ENCODE data around the gene LSM3.

The LSM3 gene

DNA sequence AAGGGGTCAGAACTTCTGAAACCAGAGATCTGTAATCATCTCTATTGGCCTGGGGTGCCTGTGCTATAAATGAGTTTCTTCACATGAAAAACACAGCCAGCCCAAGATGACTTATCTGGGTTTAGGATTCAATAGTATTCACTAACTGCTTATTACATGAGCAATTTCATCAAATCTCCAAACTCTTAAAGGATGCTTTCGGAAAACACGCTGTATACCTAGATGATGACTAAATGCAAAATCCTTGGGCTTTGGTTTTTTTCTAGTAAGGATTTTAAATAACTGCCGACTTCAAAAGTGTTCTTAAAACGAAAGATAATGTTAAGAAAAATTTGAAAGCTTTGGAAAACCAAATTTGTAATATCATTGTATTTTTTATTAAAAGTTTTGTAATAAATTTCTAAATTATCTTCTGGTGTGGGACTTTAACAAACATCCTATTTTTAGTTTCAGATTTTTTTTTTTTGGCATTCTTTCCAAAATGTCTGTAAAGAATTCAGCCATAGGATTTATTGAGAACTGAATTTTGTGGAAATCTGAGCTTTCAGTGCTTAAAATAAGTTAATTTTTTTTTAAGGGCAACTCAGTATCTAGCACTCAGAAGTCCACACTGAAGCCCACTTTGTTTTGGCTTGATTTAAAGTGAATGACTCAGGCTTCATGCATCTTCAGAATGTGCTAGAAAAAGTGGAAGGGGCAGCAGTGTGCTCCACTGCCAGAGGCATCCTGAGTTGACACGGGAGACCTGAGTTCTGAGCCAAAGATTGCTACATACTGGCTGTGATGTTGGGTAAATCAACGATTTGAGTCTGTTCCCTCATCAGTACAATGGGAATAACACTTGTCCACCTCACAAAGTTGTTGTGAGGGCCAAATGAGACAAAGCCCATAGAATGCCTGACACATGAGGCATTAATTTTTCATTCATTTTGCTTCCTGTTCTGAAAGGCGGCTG is 35.1 kb upstream of the LSM3 start:
- no peak for DNase-seq (ENCODE audit: low read depth, low spot score)

DNA sequence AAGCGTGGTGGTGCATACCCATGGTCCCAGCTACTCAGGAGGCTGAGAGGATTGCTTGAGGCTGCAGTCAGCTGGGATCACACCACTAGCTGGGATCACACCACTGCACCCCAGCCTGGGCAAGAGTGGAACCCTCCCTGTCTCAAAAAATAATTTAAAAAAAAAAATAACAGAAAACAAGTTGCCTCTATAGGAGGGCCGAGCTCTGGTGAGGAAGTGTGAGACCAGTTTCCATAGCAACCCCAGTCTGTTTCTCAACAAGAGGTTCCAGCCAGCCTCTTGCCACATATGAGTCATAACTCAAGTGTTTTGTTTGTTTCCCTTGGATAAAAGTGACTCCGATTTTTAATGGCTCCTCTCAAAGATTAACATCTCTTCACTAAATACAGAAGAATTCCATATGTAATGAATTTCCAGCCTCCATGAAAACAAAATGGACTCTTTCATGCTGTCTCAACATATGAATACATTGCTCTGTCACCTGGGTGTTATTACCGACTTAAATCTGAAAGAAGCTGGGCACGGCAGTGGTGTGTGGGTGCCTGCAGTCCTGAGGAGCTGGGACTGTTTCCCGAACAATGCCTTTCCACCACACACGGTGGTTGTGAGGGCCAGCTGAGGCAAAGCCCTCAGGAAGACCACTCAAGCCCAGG is 34.1 kb upstream of the LSM3 start:
- peak; percentile 44 for DNase-seq (ENCODE audit: low read depth, low spot score)

DNA sequence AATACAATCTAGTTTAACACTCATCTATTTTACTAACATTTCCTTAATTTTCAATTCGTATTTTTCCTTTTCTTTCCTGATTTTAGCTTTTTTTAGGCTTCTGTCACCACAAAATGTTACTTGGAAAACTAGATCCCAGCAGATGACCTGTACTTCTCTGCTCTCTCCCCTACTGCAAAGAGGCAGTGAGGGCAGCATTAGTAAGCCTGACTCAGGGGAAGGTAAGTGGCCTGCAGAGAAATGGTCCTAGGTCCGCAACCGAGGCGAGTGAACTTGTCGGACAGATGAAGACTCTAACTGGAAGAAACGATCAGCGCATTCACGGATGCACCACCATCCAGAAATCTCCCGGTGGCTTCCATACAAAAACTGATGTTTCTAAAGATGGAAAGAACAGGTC is 33.4 kb upstream of the LSM3 start:
- DNase-seq (ENCODE audit: low read depth, low spot score) = no peak

DNA sequence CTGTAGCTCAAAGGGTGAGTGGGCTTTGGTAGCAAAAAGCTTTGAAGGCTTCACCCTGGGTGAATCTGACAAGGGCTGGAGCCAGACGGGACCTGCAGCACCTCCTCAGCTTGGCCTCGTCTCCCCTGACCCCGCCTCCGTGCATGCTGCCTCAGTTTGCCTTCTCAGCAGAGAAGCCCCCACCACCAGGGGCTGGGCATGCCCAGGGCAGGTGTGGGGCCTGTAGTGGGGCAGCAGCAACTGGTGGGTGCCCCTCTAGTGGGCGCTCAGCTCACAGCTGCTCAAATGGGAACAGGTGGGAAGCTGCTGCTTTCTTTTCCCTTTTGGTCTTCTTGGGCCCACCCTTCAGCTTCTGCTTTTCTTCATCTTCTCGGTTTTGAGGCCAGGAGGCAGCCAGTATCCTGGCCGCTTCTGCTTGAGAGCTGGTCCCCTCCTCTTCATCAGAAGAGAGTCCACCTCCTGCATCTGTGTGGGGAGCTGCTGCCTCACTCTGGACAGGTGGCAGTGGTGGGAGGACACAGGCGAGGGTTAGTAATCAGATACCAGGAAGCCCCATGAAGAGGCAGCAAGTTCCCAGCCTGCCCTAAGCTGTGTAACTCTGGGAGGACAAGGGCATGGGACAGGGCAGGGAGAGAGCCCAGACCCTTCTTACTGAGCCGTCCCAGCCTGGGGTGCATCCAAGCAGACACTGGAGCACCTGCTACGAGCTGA is 32.8 kb upstream of the LSM3 start:
- no peak for DNase-seq (ENCODE audit: low read depth, low spot score)

DNA sequence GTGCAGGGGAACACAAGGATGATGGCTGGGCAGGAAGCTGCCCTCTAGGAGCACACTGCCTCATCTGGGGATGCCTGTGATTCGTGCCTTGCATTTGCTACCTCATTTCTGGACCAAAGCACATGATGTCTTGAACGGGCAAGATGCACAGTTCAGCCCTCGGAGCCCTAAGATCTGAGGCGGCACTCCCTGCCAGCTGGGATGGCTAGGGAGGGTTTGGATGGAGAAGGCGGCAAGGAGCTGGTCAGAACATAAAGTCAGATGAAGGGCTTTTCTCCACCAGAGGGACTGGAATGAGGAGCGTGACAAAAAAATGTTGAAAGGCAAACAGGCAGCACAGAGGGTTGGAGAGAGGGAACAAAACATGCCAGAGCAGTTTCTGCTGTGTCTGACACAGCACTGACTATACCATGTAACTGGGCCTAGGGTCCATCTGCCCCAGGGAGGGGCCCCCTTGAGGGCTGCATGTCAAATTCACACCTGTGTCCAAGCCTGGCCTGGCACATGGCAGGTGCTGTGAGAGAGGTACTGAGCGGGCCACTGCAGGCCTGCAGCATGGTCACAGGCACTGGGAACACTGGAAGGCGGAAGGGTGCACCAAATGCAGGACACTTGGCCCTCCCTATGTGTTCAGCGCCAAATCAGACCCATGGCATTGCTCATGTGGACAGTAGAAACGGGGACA is 32.1 kb upstream of the LSM3 start:
- DNase-seq (ENCODE audit: low read depth, low spot score) = no peak

DNA sequence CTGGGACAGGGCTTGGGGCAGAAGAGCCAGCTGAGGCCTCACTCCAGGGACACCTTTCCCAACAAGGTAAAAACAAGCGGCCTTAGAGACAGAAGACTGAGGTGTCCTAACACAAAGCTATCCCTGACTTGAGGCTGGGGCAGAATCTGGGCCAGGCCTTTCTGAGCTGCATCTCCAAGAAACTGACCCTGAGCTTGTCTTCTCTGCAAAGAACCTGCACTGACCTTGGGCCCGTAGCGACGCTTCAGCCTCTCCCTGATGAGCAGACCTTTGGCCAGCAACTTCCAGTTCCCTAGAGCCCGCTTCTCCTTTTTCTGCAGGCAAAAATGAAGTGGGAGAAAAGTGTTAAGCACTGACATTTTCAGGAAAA is 31.6 kb upstream of the LSM3 start:
- DNase-seq (ENCODE audit: low read depth, low spot score) = no peak

DNA sequence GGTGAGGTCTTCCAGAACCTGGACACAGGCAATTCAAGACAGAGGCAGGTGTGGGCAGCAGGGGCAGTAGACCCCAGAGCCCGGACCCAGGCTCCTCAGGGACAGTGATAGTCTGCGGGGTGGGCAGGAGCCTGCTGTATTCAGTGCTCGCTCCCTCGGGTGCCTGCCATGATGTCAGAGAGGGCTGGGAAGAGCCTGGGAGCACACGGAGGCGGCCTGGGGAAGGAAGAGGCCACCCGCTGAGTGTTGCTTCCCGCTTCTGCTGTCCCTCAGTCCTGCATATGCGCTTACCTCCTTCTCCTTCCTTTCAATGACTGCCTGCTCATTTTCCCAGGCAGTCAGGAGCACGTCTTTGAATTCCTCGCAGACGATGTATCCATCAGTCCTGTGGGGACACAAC is 31.0 kb upstream of the LSM3 start:
- DNase-seq (ENCODE audit: low read depth, low spot score) = no peak

DNA sequence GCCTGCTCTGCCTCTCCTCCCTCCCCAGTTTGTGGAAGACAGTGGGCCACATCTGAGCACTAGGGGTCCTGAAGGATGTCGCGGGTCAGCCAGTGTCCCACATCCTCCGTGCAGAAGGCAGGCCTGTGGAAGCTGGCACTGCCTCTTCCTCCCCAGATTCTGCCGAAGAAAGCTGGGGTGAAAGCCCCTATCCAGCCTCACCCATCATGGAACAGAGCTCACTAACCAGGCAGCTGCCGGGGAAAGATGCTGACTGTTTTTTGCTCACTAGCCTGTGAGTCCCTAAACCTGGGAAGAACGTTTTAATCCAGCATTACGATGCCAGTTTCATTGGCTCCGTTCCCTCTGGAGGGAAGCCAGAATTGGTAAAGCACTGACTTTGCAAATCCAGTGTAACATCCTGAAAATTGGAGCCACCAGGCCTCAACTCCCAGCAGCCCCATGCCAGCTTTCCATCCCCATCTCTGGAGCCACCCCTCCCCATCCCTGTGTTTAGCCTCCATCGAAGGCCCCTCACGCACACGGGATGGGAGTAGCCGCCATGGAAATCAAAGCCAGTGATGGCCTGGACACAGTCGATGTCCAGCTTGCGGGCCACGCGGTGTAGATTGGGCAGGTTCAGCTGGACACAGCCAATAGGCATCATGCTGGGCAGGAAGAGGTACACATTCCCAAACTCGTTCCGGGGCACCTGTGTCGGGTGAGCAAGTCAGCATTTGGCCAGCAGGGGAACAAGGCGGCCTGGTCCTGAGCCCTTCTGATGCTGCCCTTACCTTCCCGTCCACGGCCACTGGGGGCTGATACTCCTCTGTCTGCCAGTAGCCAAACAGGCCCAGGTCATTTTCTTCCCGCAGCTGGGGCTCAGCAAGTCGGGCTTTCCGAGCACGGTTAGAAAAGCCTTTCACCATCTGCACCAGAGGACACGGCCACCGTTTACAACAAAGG is 30.3 kb upstream of the LSM3 start:
- DNase-seq (ENCODE audit: low read depth, low spot score) = no peak

DNA sequence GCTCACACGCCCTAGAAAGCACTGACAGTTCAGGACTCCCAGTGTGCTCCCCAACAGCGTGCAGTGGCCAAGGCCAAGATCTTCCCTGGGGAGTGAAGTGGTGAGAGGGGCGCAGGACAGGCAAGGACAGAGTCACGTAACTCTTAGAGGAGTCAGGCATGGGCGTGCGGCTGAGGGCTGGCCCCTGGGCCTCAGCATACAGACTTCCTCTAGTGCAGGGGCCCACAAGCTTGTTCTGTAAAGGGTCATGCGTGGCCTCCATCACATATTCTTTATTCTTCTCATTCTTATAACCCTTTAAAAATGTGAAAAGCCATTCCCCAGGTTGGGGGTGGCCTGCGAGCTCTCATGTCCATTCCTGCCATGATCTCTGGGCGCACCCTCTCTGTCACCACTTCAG is 28.5 kb upstream of the LSM3 start:
- no peak for DNase-seq (ENCODE audit: low read depth, low spot score)

DNA sequence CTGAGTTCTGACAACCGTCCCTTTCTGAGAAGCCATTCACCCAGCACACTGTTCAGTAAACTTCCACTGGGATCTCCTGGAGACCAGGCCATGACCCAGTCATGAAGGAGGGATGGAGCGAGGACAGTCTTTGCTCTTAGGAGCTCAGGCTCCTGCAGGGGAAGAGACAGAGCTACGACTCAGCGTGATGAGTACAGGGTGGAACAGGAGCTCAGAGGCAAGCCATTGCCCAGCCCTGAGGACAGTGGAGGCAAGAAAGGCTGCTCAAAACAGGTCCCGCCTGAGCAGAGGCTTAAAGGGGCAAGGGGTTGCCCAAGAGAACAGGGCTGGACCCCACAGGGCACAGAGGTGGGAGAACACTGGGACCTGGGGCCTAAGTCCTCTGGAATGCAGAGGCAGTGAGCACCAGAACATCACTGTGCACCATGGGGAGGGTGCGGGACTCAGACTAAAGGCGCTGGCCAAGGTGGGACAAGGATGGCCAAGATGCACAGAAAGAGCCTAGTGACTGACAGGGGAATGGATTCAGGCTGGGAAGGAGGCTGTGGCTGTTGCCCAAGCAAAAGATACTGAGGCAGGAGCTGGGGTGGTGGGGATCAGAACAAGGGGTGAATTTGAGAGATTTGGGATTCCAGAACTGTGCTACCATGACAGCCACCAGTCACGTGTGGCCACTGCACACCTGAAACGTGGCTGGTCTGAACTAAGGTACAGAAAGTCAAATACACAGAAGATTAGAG is 28.0 kb upstream of the LSM3 start:
- DNase-seq (ENCODE audit: low read depth, low spot score) = no peak

DNA sequence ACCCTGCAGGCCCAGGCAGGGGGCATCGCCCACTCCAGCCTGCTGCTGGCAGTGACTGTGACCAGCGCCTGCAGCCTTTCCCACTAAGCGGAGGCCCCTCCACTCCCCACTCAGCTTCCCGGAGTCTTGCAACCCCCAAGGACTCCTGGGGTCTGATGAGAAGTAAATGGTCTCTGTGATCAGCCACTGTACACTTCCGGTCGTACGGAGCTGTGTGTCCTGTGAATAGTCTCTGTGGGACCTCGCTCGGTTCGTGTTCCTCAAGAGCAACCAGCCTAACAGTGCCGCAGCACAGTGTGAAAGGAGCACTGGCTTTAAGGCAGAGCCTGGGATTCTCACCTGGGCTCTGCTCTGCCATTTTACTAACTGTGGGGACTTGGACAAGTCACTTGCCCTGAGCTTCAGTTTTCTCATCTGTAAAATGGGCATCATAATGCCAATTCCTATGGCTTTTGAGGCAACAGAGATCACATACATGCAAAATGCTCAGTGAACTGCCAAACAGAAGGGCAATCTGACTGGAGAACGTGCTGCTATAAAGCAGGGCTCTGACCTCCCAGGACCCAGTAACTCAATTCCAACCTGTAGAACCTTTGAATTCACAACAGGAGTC is 27.0 kb upstream of the LSM3 start:
- no peak for DNase-seq (ENCODE audit: low read depth, low spot score)

DNA sequence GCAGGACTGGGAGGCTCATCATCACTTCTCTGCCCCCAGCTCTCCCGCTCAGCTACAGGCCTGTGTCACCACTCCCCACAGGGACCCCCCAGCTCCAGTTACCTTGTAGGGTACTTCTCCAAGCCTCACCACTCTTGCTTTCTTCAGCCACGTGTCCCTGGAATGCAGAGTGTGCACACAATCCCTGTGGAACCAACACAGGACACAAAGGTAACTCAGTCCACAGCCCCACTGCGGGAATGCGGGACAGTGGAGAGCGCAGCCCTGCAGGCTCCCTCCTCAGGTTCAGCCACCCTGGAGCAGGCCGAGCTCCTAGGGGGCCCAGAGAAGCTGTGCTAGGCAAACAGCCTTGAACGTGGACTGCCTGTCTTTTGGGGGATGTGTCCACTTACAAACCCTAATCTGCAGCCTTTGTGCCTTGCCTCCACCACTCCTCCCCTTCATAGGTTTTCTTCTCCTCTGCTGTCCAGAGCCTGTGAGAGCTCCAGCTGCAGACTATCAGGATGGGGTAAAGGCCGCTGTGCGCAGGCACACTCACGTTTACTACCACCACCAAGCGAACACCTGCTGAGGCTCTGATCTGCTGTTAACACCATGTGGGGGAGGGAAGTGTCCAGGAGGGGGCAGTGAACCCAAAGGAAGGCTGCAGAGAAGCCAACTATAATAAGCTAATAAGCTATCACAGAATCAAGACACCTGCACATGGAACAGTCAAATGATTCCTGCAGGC is 26.2 kb upstream of the LSM3 start:
- no peak for DNase-seq (ENCODE audit: low read depth, low spot score)

DNA sequence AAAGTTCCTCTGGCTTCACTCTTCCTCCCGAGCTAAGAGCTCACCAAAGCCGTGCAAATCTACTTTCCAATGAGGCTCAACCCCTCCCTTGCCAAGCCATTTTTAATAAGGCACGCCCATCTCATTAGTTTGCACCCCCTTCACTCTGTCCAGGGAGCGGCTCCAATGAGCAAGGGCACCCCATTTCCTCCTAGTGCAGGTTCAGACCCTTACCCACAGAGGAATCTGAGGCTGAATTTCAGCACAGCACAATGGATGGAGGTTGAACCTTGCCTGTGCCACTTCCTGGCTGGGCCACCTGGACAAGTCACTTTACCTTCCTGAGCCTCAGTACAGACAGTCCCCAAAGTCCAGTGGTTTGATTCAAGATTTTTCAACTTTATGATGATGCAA is 25.7 kb upstream of the LSM3 start:
- no peak for DNase-seq (ENCODE audit: low read depth, low spot score)

DNA sequence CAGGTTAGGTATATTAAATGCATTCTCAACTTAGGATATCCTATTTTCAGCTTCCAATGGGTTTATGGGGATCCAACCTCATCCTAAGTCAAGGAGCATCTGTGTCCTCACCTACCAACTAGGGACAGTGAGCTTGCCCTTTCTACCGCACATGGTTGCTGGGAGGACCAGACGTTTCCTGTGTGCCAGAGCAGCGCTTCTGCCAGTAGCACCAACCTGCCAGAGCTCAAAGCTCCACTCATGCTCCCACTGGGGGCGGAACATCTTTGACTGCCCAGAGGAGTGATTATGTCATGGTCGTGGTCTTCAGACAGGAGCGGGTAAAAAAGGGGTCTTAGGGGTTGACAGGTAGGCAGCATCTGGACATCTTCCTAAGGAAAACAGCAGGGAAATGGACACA is 25.0 kb upstream of the LSM3 start:
- DNase-seq (ENCODE audit: low read depth, low spot score) = no peak

DNA sequence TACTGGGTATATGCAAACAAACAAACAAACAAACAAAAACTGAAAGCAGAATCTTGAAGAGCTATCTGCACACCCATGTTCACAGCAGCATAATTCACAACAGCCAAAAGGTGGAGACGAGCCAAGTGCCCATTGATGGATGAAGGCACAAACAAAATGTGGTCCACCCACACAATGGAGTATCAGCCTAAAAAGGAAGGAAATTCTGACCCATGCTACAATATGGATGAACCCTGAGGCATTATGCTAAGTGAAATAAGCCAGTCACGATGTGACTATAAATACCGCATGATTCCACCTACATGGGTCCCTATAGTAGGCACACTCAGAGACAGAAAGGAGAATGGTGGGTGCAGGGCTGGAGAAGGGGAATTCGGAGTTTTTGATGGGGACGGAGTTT is 24.3 kb upstream of the LSM3 start:
- no peak for DNase-seq (ENCODE audit: low read depth, low spot score)

DNA sequence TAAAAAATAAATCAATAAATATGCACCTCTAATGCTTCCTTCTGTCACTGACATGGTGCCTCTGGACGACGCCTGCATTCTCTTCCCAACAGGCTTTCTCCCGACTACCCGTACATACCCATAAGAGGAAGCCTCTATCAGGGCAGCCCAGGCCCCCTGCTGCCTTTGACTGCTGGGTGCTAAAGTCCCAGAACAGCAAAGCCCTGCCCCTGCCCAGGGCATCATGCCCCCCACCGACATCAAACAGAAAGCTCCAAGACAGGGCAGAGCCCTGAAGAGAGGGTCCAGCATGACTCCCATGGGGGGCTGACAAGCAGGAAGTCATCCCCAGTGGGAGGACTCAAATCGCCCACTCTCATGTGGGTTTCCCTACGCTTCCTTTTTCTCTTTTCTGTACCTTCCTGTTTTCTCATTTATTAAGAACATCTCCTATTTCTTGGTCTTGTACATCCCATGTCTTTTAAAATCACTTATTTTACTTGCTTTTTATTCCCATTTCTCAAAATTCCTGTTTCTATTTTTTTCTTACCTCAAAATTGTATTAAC is 23.6 kb upstream of the LSM3 start:
- DNase-seq (ENCODE audit: low read depth, low spot score) = no peak

DNA sequence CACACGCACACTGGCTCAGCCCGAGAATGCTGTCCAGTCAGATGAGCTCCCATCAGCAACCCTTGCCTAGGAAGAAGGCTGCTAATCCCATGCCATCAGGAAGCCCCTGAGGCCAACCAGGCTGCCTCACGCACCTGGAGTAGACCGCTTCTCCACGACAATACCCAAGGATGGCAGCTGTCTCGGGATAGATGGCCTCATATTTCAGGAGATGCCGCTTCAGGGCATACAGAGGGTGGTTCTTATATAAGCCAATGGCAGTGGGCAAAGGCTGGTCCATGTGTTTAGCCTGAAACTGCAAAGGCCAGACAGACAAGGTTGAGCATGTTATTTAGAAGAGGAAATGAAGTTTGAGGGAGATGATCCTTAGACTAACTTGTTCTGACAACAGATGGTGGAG is 22.4 kb upstream of the LSM3 start:
- DNase-seq (ENCODE audit: low read depth, low spot score) = no peak

DNA sequence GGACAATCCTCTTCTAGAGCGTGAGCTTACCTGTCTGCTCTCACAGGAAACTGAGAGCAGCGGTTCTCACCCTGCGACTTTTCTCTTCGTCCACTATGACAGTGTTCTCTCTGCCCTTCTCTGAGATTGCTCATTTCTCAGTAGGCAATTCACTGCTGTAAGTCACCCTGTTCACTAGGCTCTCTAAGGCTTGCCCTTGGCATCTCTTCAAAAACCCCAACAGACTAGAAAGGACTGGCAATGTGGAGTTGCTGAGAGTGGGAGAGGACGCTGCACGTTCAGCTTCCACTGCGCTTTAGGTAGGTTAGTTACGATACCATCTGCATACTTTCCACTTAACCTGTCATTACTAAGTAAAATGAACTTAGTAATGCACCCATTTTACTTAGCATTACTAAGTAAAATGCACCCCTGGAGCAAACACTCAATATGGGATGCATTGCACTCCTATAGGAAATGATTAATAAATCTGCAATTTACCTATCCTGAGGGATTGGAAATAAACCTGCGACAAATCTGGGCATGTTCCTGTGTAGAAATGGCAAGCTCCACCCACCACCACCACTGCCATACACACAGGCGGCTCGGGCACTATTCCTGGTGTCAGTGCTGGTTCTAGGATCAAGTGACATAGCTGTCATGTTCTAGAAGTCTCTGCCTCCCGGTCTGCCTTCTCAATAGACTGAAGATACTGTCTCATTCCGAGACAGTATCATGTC is 21.6 kb upstream of the LSM3 start:
- DNase-seq (ENCODE audit: low read depth, low spot score) = no peak

Measured in activated CD4-positive, CD25-positive, alpha-beta regulatory T cell treated with anti-CD3 and anti-CD28 coated beads, Interleukin-2, amount 50 U/mL, for 16 hours (primary cell).